ENCODE measurements around the gene SLC6A19.

DNA sequence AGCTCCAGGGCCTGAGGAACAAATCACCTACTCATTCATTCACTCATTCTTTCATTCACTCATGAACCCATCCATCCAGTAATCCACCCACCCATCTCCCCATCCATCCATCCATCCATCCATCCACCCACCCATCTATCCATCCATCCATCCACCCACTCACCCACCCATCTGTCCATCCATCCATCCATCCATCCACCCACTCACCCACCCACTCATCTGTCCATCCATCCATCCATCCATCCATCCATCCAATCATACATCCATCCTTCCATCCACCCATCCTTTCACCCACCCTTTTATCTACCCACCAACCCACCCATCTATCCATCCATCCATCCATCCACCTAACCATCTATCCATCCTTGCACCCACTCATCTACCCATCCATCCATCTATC, 35.5 kb upstream of the SLC6A19 start:
- no peak for TF ChIP-seq EZH2 (IDR thresholded peaks at IDR 0.05; ENCODE audit: borderline replicate concordance, insufficient read depth, low read depth, low read length, poor library complexity, severe bottlenecking)
- TF ChIP-seq, protein P1, sequence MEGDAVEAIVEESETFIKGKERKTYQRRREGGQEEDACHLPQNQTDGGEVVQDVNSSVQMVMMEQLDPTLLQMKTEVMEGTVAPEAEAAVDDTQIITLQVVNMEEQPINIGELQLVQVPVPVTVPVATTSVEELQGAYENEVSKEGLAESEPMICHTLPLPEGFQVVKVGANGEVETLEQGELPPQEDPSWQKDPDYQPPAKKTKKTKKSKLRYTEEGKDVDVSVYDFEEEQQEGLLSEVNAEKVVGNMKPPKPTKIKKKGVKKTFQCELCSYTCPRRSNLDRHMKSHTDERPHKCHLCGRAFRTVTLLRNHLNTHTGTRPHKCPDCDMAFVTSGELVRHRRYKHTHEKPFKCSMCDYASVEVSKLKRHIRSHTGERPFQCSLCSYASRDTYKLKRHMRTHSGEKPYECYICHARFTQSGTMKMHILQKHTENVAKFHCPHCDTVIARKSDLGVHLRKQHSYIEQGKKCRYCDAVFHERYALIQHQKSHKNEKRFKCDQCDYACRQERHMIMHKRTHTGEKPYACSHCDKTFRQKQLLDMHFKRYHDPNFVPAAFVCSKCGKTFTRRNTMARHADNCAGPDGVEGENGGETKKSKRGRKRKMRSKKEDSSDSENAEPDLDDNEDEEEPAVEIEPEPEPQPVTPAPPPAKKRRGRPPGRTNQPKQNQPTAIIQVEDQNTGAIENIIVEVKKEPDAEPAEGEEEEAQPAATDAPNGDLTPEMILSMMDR (IDR thresholded peaks at IDR 0.05): no peak

All from B cell (primary cell).